HG03378 (cell line): Measurements from ENCODE around the gene ZNF557.
"Not testable (repeated sequence)": the region's sequence is repeated elsewhere in the genome, so short reads cannot be mapped to it uniquely, and the experiment has no call there.

Source experiments
- ATAC-seq: cut with Tn5 transposase; IDR thresholded peaks from one replicate; pipeline ENCODE4 v1.9.1; 2021; ENCODE audit warnings: mild to moderate bottlenecking, moderate library complexity; ENCODE audit not compliant: unreplicated experiment

ZNF557 gene

DNA sequence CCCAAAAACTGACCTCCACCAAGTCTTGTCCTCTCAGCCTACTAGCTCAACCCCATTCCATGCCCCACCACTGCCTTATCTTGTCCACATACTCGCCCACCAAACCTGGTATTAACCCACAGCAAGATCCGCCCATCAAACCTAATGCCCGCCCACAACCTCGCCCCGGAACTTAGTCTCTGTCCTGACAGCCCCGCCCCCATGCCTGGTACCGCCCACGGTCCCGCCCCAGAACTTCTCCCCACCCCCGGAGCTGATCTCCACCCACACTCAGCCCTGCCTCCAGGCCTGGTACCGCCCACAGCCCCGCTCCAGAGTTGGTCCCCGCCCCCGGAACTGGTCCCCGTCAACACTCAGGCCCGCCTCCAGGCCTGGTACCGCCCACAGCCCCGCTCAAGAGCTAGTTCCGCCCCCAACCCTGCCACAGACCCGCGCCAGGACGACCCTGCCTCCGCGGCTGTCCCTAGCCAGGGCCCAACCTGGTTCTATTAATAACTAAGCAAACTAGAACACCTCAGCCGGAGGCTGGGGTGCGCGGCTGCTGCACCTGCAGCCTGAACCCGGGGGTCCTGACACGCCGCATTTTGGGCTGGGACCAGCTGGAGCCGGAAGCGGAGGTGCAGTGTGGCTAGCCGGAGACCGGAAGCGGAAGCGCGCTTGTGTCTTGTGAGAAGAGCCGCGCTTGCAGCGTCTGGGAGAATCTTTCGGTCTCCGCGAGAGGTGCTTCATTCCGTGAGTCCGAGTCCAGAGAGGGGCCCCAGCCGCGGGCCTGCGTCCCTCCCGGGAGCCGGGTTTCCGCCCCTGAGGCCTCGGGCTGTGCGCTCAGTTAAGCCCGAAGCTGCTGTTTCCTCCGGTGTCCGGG is at the start of gene ZNF557:
ZNF557 (plus strand) TSS at position 662 of the 862 bp plus-strand sequence. CDS start 5,372 bp downstream, outside the sequence.
- peak; percentile 73 for ATAC-seq

DNA sequence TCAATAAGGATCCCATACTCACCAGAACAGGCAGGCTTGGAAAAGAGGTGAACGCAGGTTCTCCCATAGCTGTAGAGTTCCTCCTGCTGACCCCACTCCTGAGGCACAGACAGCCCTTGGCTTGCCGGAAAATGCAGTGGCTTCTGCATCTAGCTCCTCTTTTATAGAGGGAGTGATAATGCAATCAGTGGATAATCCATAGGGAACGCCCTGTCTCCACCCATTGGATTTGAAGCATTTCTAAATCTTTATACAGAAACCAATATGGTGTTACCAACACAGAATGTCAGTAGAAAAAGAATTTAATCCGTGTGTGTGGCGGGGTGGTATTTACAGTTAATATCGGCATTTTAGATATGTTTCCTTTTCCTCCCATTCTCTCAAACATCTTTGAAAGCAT is 48.2 kb upstream of the ZNF557 start, which contains the start of gene MBD3L2B:
MBD3L2B (minus strand) TSS at position 101 of the 400 bp plus-strand sequence; CDS start at position 67, 34 bp downstream.
- ATAC-seq, result not testable (repeated sequence)

DNA sequence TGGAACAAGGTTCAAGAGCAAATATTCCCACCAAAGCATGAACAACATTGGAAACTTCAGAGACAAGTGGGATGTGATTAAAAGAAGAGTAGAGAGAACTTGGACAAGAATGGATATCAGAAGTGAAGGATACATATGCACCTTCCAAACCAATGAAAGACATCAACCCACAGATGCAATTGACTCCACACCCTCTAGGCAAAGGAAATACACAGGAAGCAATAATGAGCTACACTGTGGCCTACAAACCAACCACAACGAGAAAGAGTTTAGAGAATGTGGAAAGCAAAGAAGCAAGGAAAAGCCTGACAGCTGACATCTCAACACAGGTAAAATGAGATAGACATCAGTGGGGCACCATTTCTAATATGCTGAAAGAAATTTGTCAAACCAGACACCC is 40.7 kb upstream of the ZNF557 start:
- ATAC-seq, result not testable (repeated sequence)

DNA sequence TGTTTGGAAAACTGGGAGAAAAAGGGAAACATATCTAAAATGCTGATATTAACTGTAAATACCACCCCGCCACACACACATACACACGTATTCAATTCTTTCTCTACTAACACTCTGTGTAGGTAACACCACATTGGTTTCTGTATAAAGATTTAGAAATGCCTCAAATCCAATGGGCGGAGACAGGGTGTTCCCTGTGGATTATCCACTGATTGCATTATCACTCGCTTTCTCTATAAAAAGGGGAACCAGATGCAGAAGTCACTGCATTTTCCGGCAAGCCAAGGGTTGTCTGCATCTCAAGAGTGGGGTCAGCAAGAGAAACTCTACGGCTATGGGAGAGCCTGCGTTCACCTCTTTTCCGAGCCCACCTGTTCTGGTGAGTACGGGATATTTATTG is 39.2 kb upstream of the ZNF557 start, which contains the start of gene MBD3L5:
MBD3L5 (plus strand) TSS at position 301 of the 400 bp plus-strand sequence; CDS start at position 335, 34 bp downstream.
- ATAC-seq, result not testable (repeated sequence)

DNA sequence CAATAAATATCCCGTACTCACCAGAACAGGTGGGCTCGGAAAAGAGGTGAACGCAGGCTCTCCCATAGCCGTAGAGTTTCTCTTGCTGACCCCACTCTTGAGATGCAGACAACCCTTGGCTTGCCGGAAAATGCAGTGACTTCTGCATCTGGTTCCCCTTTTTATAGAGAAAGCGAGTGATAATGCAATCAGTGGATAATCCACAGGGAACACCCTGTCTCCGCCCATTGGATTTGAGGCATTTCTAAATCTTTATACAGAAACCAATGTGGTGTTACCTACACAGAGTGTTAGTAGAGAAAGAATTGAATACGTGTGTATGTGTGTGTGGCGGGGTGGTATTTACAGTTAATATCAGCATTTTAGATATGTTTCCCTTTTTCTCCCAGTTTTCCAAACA is 29.4 kb upstream of the ZNF557 start, which contains the start of gene MBD3L4:
MBD3L4 (minus strand) TSS at position 101 of the 400 bp plus-strand sequence; CDS start at position 66, 35 bp downstream.
- not testable (repeated sequence) for ATAC-seq

DNA sequence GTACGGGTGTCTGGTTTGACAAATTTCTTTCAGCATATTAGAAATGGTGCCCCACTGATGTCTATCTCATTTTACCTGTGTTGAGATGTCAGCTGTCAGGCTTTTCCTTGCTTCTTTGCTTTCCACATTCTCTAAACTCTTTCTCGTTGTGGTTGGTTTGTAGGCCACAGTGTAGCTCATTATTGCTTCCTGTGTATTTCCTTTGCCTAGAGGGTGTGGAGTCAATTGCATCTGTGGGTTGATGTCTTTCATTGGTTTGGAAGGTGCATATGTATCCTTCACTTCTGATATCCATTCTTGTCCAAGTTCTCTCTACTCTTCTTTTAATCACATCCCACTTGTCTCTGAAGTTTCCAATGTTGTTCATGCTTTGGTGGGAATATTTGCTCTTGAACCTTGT is 27.9 kb upstream of the ZNF557 start:
- not testable (repeated sequence) for ATAC-seq

DNA sequence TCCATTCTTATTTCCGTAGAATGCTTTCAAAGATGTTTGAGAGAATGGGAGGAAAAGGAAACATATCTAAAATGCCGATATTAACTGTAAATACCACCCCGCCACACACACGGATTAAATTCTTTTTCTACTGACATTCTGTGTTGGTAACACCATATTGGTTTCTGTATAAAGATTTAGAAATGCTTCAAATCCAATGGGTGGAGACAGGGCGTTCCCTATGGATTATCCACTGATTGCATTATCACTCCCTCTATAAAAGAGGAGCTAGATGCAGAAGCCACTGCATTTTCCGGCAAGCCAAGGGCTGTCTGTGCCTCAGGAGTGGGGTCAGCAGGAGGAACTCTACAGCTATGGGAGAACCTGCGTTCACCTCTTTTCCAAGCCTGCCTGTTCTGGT is 20.5 kb upstream of the ZNF557 start, which contains the start of gene MBD3L2:
MBD3L2 (plus strand) TSS at position 301 of the 400 bp plus-strand sequence; CDS start at position 354, 53 bp downstream.
- not testable (repeated sequence) for ATAC-seq

DNA sequence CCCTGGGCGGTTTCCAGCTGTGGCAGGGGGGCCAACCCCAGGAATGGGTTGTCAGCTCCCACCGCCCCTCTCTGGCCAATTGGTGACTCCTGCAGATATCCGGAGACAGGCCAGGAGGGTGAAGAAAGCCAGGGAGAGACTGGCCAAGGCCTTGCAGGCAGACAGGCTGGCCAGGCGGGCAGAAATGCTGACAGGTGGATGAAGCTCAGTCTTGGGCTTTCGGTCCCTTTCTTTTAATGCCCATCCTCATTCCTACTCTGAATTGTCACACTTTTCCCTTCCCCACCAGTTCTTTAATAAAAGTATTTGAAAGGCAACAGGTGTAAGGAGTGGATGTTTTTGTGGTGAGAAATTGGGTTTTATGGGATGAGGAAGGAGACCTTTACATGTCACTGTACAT is 18.1 kb upstream of the ZNF557 start:
- ATAC-seq, result not testable (repeated sequence)

DNA sequence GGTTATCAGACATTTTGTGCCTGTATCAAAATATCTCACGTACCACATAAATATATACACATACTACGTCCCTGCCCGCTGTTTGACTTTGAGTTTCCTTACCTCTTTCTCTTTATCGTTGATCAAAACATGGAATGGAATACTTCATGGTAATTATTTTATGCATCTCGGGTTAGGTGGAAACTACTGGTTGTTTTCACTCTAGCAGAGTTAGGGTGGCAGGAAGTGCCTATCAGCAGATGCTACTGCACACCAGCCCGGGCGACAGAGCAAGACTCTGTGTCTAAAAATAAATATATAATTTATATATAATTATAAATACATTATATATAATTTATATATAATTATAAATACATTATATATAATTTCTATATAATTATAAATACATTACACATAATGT is 16.6 kb upstream of the ZNF557 start:
- not testable (repeated sequence) for ATAC-seq

DNA sequence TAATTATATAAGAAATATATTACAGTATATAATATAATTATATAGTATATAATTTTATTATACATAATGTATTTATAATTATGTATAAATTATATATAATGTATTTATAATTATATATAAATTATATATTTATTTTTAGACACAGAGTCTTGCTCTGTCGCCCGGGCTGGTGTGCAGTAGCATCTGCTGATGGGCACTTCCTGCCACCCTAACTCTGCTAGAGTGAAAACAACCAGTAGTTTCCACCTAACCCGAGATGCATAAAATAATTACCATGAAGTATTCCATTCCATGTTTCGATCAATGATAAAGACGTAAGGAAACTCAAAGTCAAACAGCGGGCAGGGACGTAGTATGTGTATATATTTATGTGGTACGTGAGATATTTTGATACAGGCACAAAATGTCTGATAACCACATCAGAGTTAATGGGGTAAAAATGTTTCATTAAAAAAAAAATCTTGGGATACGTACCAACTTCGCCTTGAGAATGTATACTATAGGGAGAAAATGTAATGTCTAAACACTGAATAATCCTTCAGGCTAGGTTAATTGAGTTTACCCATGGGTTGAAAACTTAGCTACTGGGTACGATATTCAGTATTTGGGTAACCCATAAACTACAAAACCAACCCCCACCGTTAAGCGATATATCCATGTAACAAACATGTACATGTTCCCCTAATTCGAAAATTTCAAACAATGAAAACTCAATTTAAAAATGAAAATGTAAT is 14.7 kb upstream of the ZNF557 start:
- ATAC-seq, result not testable (repeated sequence)

DNA sequence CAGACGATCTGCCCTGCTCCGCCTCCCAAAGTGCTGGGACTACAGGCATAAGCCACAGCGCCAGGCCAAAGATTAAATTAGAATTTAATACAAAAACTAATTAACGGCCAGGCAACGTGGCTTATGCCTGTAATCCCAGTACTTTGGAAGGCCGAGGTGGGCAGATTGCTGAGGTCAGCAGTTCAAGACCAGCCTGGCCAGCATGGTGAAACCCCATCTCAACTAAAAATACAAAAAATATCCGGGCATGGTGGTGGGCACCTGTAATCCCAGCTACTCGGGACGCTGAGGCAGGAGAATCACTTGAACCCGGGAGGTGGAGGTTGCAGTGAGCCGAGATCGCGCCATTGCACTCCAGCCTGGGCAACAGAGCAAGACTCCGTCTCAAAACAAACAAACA is 13.8 kb upstream of the ZNF557 start:
- not testable (repeated sequence) for ATAC-seq

DNA sequence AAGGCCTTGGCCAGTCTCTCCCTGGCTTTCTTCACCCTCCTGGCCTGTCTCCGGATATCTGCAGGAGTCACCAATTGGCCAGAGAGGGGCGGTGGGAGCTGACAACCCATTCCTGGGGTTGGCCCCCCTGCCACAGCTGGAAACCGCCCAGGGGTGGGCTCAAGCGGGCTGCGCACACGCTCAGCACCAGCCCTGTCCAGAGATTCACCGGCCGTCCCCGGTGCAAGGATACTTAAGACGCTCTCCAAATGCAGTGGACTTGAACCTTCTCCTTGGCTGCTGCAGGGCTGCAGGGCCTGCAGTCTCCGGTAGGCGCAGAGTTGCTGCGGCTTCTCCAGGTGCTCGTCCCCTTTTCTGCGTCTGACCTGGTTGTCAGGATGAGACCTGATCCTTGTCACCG is 13.1 kb upstream of the ZNF557 start:
- ATAC-seq, result not testable (repeated sequence)

DNA sequence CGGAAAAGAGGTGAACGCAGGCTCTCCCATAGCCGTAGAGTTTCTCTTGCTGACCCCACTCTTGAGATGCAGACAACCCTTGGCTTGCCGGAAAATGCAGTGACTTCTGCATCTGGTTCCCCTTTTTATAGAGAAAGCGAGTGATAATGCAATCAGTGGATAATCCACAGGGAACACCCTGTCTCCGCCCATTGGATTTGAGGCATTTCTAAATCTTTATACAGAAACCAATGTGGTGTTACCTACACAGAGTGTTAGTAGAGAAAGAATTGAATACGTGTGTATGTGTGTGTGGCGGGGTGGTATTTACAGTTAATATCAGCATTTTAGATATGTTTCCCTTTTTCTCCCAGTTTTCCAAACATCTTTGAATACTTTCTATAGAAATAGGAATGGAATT is 10.9 kb upstream of the ZNF557 start, which contains the start of gene MBD3L3:
MBD3L3 (minus strand) TSS at position 101 of the 400 bp plus-strand sequence; CDS start at position 30, 71 bp downstream.
- not testable (repeated sequence) for ATAC-seq

DNA sequence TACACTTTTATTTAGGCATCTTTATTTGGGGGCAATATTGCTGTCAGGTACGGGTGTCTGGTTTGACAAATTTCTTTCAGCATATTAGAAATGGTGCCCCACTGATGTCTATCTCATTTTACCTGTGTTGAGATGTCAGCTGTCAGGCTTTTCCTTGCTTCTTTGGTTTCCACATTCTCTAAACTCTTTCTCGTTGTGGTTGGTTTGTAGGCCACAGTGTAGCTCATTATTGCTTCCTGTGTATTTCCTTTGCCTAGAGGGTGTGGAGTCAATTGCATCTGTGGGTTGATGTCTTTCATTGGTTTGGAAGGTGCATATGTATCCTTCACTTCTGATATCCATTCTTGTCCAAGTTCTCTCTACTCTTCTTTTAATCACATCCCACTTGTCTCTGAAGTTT is 9.5 kb upstream of the ZNF557 start:
- not testable (repeated sequence) for ATAC-seq

DNA sequence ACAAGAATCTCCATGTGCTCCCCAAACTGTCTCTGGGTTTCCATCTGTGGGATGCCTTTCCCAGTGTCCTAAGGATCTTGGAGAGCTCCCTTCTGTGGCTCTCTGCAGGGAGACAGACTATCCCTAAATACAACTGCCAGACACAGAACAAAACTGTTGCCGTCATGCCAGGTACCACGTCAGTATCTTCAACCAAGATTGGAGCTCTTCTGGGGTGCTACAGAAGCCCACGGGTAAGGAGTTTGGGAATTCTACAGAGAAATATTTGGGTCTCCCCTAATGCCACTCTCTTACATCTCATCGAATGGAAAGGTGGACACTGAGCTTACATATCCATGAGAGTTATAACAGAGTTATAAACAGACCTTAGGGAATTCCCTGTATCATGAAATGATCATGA is 6.2 kb upstream of the ZNF557 start:
- no peak for ATAC-seq

DNA sequence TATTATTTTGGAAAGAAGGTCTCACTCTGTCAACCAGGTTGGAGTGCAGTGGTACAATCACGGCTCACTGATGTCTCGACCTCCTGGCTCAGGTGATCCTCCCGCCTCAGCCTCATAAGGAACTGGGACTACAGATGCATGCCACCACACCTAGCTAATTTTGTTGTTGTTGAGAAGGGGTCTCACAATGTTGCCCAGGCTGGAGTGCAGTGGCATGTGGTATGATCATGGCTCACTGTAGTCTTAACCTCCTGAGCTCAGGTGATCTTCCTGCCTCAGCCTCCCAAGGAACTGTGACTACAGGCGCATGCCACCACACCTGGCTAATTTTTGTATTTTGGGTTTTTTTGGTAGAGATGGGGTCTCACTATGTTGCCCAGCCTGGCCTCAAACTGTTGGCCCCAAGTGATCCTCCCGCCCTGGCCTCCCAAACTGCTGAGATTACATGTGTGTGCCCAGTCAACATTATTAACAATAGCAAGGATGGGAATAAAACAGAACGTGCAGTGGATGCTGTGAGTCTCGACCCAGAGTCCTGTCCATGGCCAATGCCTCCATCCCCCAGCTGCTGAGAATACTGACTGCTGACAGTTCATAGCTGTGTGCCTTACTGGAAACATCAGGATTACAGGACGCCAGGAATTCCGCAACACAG is 5.6 kb upstream of the ZNF557 start:
- no peak for ATAC-seq

DNA sequence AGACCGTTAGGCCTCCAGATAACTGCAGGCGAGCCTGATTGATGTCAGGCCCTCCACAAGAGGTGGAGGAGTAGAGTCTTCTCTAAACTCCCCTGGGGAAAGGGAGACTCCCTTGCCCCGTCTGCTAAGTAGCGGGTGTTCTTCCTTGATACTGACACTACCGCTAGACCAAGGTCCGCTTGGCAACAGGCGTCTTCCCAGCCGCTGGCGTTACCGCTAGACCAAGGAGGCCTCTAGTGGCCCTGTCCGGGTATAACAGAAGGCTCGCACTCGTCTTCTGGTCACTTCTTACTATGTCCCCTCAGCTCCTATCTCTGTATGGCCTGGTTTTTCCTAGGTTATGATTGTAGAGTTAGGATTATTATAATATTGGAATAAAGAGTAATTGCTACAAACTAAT is 2.4 kb upstream of the ZNF557 start:
- ATAC-seq, result not testable (repeated sequence)

DNA sequence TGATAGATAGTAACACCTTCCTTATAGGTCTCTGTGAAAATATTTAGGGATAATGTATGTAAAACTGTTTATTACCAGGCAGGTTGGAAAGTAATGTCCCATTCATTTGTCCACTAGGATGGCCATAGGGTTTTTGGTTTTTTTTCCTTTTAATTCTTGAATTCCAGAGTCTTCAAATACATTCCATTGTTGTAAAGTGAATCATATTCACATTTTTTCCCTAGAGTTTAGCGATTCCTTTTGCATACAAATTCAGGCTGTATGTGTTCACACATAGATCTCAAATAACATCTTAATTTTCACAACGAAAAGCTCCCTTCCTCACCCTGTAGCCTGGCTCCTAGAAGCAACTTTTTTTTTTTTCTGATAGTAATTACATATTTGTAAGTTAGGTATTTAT is 1.8 kb upstream of the ZNF557 start:
- no peak for ATAC-seq

DNA sequence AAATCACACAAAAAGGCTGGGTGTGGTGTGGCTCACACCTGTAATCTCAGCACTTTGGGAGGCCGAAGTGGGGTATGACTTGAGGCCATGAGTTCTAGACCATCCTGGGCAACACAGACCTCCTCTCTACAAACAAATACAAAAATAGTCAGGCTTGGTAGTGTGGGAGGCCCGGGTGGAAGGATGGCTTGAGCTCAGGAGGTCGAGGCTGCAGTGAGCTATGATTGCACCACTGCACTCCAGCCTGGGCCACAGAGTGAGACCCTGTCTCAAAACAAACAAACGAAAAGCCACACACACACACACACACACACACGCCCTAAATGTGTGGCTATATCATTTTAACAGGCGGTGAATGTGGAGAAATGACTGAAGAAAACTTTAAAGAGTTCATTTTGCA is 904 bp upstream of the ZNF557 start:
- no peak for ATAC-seq

DNA sequence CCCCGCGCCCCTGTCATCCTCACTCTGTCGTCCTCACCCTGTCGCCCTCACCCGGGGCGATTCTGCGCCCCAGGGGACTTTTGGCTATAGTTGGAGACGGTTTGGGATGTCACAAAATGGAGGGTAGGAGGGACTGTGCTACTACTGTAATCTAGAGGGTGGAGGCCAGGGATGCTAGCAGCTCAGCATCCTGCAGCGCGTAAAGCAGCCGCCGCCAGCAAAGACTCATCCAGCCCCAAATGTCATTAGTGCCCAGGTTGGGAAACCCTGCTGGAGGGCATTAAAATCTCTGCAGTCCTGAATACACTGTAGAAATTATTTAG is 362 bp downstream of the ZNF557 start:
- ATAC-seq, result peak; percentile 28

DNA sequence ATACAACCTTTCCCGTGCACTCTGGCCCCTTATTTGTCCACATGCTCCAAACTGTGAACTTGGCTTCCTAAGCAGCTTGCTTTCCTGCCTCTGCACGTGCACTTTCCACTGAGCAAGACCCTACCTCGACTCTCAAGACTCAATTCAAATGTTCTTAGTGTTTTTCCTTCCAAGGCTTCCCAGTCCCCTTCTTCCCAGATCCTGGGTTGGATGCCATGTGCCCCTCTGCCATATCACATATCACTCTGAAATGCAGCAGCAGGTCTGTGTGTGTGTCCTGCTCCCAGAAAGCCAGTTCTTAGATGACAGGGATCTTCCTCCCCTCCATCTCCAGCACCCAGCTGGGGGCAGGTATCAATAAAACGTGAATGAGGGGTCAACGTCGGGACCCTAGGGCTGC is 3.0 kb downstream of the ZNF557 start:
- ATAC-seq, result no peak
